Activated CD8-positive, alpha-beta T cell treated with anti-CD3 and anti-CD28 coated beads for 36 hours (primary cell): ENCODE results near the gene ADAM23. TPM values are rescaled to one million over a fixed set of nuclear protein-coding genes. Genes with fewer than 3 reads are reported as not detected.

Experiments
- ATAC-seq: fragments of 200-7000 bp; cut with Tn5 transposase; one replicate; pipeline ENCODE4 v1.10.0; 2021; ENCODE audit warnings: mild to moderate bottlenecking, moderate library complexity
- CTCF ChIA-PET: fragments of 350-600 bp; sonication (Branson Sonifier 250); formaldehyde crosslinking; loops from one replicate; lab custom pipeline; 2021; ENCODE audit warnings: antibody characterized with exemption; lab: Charles Lee
- POLR2A ChIA-PET: fragments of 350-600 bp; sonication (Branson Sonifier 250); formaldehyde crosslinking; loops from one replicate; lab custom pipeline; 2021; ENCODE audit warnings: antibody characterized with exemption; lab: Charles Lee
- DNase-seq: peaks from one replicate; pipeline ENCODE4 v3.0.0-alpha.2; 2020
- H3K27ac Mint-ChIP-seq: one replicate; pipeline ENCODE4 v1.8.0; 2021; ENCODE audit warnings: mild to moderate bottlenecking, mixed read lengths
- H3K27me3 Mint-ChIP-seq: one replicate; pipeline ENCODE4 v1.8.0; 2021; ENCODE audit warnings: mixed read lengths
- H3K36me3 Mint-ChIP-seq: one replicate; pipeline ENCODE4 v1.8.0; 2021; ENCODE audit warnings: low read depth, mixed read lengths
- H3K4me1 Mint-ChIP-seq: one replicate; pipeline ENCODE4 v1.8.0; 2021; ENCODE audit warnings: low read depth, mixed read lengths
- H3K4me3 Mint-ChIP-seq: one replicate; pipeline ENCODE4 v1.8.0; 2021; ENCODE audit warnings: mild to moderate bottlenecking, moderate library complexity, mixed read lengths
- H3K9me3 Mint-ChIP-seq: one replicate; pipeline ENCODE4 v1.8.0; 2021; ENCODE audit warnings: mixed read lengths
- CTCF ChIP-seq: fragments of 200-600 bp; IDR thresholded peaks from one replicate; pipeline ENCODE4 v1.8.0; 2022; ENCODE audit warnings: antibody characterized with exemption, mild to moderate bottlenecking
- intact Hi-C: fragments of 100-400 bp; cut with micrococcal nuclease; formaldehyde crosslinking; loops from one replicate; pipeline ENCODE4 v1.10.0; 2022
- total RNA-seq, 2 experiments: library from RNA; stranded (reverse); gene quantifications; one replicate each; pipeline ENCODE4 v1.2.3, GENCODE V29; 2021

Gene ADAM23
- total RNA-seq, 2 experiments from 2014 or later = 0.07 to 0.54 TPM

DNA sequence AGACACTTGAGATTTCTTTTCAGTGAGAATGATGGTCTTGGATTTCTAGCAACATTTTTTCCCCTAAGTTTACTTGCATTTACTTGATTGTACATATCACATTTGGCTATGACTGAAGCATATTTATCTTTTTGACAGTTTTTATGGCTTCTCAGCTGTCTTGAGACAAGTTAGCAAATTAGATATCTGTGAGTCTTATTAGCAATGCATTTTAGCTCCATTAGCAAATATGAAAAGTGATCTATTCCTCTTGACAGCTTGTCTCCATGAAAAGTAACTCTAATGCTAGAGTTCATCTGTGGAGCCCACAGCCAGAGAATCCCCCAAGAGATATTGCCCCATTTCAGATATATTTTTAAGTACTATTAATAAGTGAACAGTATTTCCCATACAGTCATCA lies 126.9 kb downstream of the ADAM23 start:
- ATAC-seq = no peak
- H3K36me3 Mint-ChIP-seq = no peaks in the 10 kb centered on the region
- POLR2A ChIA-PET = no interaction called here
- DNase-seq = no peak
- CTCF ChIA-PET = no interaction called here
- no peak overlapping the region for H3K4me3 Mint-ChIP-seq
- H3K9me3 Mint-ChIP-seq = no peaks in the 10 kb centered on the region
- no peaks in the 10 kb centered on the region for H3K4me1 Mint-ChIP-seq
- intact Hi-C loops = no loop called here
- no peak for TF ChIP-seq CTCF
- no peaks in the 10 kb centered on the region for H3K27me3 Mint-ChIP-seq
- H3K27ac Mint-ChIP-seq = no peak overlapping the region

DNA sequence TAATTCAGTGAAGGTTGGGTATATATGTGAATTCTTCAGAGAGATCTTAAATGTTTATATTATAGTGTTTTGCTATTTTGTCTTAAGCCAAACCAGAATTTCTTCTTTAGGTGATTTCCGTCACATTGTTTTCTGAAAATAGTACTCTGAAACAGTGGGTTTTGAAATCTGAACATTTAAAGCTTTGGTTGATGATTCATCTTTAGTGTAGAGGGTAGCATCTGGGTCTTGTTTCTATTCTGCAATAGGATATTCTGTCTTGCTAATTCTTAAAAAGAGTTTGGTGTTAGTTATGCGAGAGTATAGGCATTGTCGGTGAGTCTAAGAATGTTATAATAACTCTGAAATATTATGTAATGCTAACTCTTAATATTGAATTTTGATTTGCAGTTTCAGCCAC lies 129.4 kb downstream of the ADAM23 start:
- CTCF ChIA-PET = interaction anchor here (0.9 kb wide), 1 partner anchor 375 kb away, joined by 3 read pairs; no protein-coding TSS in a partner anchor
- no peaks in the 10 kb centered on the region for H3K4me1 Mint-ChIP-seq
- intact Hi-C loops = no loop called here
- no peaks in the 10 kb centered on the region for H3K36me3 Mint-ChIP-seq
- ATAC-seq = no peak
- H3K27ac Mint-ChIP-seq = no peak overlapping the region
- POLR2A ChIA-PET = no interaction called here
- H3K9me3 Mint-ChIP-seq = no peaks in the 10 kb centered on the region
- H3K27me3 Mint-ChIP-seq = no peaks in the 10 kb centered on the region
- no peak for DNase-seq
- no peak overlapping the region for H3K4me3 Mint-ChIP-seq
- TF ChIP-seq CTCF = no peak

GRCh38 chr2:206573793-206574192 lies 130.5 kb downstream of the ADAM23 start:
- ChIA-PET CTCF (no interaction called here), POLR2A (no interaction called here)
- Mint-ChIP-seq H3K4me3 (no peak overlapping the region), H3K4me1 (no peaks in the 10 kb centered on the region), H3K9me3 (no peaks in the 10 kb centered on the region), H3K27me3 (no peaks in the 10 kb centered on the region), H3K36me3 (no peaks in the 10 kb centered on the region), H3K27ac (no peak overlapping the region)
- ATAC-seq (no peak), DNase-seq (no peak)
- TF ChIP-seq CTCF = no peak
- intact Hi-C loops = no loop called here

DNA sequence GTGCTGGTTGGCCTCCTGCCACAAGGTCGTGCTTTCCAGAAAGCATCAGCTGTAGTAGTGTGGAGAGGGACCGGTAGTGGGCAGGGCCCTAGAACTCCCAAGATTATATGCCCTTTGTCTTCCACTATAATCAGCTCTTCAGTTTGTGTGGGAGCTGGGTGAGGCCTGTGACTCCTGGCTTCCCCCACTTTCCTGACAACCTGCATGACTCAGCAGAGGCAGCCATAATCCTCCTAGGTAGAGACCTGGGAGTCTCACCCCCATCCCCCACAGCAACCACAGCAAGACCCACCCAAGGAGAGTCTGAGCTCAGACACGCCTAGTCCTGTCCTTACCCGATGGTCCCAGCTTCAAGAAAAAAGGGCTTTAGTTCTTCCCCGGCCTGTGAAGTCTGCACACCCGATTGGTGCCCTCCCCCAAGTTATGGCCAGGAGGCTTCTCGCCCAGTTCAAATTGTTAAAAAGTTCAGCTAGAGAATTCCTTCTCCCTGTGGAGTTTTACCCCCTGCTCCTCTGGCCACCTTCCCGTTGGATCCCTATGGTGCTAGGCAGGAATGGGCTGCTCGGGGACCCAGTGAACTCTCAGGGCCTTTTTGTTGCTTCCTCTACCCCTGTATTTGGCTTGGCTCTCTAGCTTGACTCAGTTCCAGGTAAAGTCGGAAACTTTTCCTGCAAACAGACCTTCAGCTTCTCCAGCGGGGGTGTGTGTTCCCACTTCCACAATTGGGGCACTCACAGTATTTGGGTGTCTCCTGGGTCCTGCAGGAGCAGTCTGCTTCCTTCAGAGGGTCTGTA lies 141.2 kb downstream of the ADAM23 start:
- Mint-ChIP-seq H3K9me3 (peaks cover 1% of the 10 kb centered on the region), H3K4me3 (no peak overlapping the region)
- CTCF ChIA-PET = no interaction called here

More for the DNA sequence above, 141.2 kb downstream of the ADAM23 start:
- Mint-ChIP-seq H3K4me1 (no peaks in the 10 kb centered on the region), H3K27me3 (peaks cover 10% of the 10 kb centered on the region), H3K27ac (no peak overlapping the region), H3K36me3 (no peaks in the 10 kb centered on the region)
- DNase-seq = no peak
- ATAC-seq = no peak
- POLR2A ChIA-PET = no interaction called here
- intact Hi-C loops = no loop called here
- no peak for TF ChIP-seq CTCF
